ENCODE measurements around the gene FAT1.

FAT1 gene

DNA sequence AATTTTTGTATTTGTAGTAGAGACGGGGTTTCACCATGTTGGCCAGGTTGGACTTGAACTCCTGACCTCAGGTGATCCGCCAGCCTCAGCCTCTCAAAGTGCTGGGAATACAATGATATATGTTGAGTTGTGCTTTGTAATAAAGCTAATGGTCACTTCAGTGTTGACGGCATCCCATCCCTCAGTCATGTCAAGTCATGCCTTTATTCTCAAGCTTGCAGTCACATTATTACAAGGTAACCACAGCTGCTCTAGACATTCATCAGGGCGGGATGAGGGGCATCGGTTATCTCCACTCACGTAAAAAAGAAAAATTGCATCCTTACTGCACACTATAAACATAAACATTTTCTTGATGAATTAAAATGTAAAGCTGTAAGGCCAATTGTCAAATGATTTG is 12.8 kb upstream of the FAT1 start:
- Histone ChIP-seq H3K36me3 (ENCODE audit: control insufficient read depth in 5 of 5, insufficient read depth in 5 of 5, low read length in 5 of 5) (no peaks in the 10 kb centered on the region), H3K4me1 (ENCODE audit: control insufficient read depth in 5 of 5, insufficient read depth in 5 of 5, low read length in 5 of 5) (no peaks in the 10 kb centered on the region), H3K9me3 (ENCODE audit: control insufficient read depth in 5 of 5, low read length in 5 of 5) (no peaks in the 10 kb centered on the region), H3K9ac (ENCODE audit: low read length in 5 of 5) (no peak overlapping the region), H3K27ac (ENCODE audit: low read depth, low read length) (no peak overlapping the region), H3K4me3 (ENCODE audit: low read depth in 1 of 5, low read length in 5 of 5) (no peak overlapping the region), H3K27me3 (ENCODE audit: control insufficient read depth in 5 of 5, insufficient read depth in 4 of 5, low read length in 5 of 5) (no peaks in the 10 kb centered on the region)

DNA sequence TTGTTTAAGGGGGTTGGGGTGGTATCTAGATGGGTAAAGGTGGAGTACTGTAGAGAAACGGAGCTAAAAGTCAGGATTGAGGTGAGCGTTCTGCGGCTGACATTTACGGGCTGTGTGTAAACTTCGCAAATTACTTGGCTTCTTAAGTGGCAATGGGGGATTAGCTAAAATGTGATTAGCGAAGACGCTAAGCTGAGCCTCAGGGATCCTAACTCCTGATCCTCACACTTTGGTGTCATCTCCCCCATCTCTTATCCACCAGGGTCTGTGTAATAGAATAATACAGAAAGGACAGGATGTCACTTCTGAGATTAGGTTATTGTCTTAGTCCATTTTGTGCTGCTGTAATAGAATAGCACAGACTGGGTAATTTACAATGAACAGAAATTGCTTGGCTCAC is 10.6 kb upstream of the FAT1 start:
- no peaks in the 10 kb centered on the region for H3K9me3 ChIP-seq (ENCODE audit: control insufficient read depth in 5 of 5, low read length in 5 of 5)
- peaks cover 0 to 10% (median 0%) of the 10 kb centered on the region in 5 donors for H3K4me1 ChIP-seq (ENCODE audit: control insufficient read depth in 5 of 5, insufficient read depth in 5 of 5, low read length in 5 of 5)
- no peaks in the 10 kb centered on the region for H3K36me3 ChIP-seq (ENCODE audit: control insufficient read depth in 5 of 5, insufficient read depth in 5 of 5, low read length in 5 of 5)
- no peaks in the 10 kb centered on the region for H3K27me3 ChIP-seq (ENCODE audit: control insufficient read depth in 5 of 5, insufficient read depth in 4 of 5, low read length in 5 of 5)
- H3K4me3 ChIP-seq (ENCODE audit: low read depth in 1 of 5, low read length in 5 of 5), result no peak overlapping the region
- H3K27ac ChIP-seq (ENCODE audit: low read depth, low read length), result no peak overlapping the region
- no peak overlapping the region for H3K9ac ChIP-seq (ENCODE audit: low read length in 5 of 5)

DNA sequence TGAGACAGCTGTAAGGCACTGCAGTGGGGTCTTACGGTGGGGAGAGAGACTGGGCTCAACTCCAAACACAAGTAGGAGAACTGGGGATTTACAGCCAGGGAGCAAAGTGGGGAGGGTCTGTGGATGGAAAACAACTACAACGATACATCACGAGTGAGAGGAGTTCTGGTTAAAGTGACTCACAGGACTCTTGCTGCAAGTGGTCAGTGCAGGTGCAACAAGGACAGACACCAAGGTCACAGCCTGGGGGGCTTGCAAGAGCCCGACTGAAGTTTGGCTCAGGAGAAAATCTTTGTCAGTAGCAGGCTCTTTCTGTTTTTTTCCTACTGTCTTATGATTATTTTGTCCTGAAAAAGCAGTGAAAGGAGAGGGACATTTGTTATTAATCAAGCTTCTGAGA is 10.1 kb upstream of the FAT1 start:
- H3K9ac ChIP-seq (ENCODE audit: low read length in 5 of 5), result no peak overlapping the region
- no peaks in the 10 kb centered on the region for H3K27me3 ChIP-seq (ENCODE audit: control insufficient read depth in 5 of 5, insufficient read depth in 4 of 5, low read length in 5 of 5)
- no peaks in the 10 kb centered on the region for H3K9me3 ChIP-seq (ENCODE audit: control insufficient read depth in 5 of 5, low read length in 5 of 5)
- H3K27ac ChIP-seq (ENCODE audit: low read depth, low read length), result no peak overlapping the region
- H3K36me3 ChIP-seq (ENCODE audit: control insufficient read depth in 5 of 5, insufficient read depth in 5 of 5, low read length in 5 of 5), result no peaks in the 10 kb centered on the region
- no peak overlapping the region for H3K4me3 ChIP-seq (ENCODE audit: low read depth in 1 of 5, low read length in 5 of 5)
- H3K4me1 ChIP-seq (ENCODE audit: control insufficient read depth in 5 of 5, insufficient read depth in 5 of 5, low read length in 5 of 5), result peaks cover 0 to 10% (median 0%) of the 10 kb centered on the region in 5 donors

DNA sequence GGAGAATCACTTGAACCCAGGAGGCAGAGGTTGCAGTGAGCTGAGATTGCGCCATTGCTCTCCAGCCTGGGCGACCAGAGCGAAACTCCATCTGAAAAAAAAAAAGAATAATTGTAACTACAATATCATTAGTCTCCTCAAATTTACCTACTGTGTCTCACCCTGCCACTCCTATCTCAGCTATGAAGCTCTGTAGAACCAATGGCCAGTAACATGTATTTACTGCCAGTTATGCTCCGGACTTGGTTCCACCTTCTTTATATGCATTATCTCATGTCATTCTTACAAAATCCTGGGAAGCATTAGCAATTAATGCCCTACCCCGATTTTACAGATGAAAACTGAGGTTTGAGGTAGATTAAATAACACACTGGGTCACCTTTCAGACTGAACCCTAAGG is 7.0 kb upstream of the FAT1 start:
- Histone ChIP-seq H3K9ac (ENCODE audit: low read length in 5 of 5) (no peak overlapping the region), H3K4me3 (ENCODE audit: low read depth in 1 of 5, low read length in 5 of 5) (no peak overlapping the region), H3K4me1 (ENCODE audit: control insufficient read depth in 5 of 5, insufficient read depth in 5 of 5, low read length in 5 of 5) (peaks cover 0 to 37% (median 25%) of the 10 kb centered on the region in 5 donors), H3K36me3 (ENCODE audit: control insufficient read depth in 5 of 5, insufficient read depth in 5 of 5, low read length in 5 of 5) (no peaks in the 10 kb centered on the region), H3K27me3 (ENCODE audit: control insufficient read depth in 5 of 5, insufficient read depth in 4 of 5, low read length in 5 of 5) (peaks cover 0 to 12% (median 0%) of the 10 kb centered on the region in 5 donors), H3K9me3 (ENCODE audit: control insufficient read depth in 5 of 5, low read length in 5 of 5) (no peaks in the 10 kb centered on the region), H3K27ac (ENCODE audit: low read depth, low read length) (no peak overlapping the region)

DNA sequence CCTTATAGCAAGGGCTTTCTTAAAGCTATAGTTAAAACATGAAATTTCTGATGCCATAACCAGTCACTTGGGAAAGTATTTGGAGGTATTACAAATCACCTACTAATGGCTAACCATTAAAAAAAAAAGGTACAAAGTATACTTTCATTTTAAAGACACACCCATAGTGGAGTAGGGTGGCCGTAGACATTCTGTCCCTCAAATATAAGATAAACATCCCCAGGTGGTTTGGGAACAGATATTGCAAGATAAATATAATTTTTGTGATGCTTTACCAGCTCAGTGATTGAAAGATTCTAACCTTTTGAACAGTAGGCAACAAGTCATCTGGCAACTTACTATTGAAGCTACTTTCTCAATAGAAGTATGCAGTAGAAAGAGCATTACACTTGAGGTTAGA is 6.2 kb upstream of the FAT1 start:
- Histone ChIP-seq H3K27ac (ENCODE audit: low read depth, low read length) (no peak overlapping the region), H3K36me3 (ENCODE audit: control insufficient read depth in 5 of 5, insufficient read depth in 5 of 5, low read length in 5 of 5) (no peaks in the 10 kb centered on the region), H3K9me3 (ENCODE audit: control insufficient read depth in 5 of 5, low read length in 5 of 5) (no peaks in the 10 kb centered on the region), H3K9ac (ENCODE audit: low read length in 5 of 5) (no peak overlapping the region), H3K4me3 (ENCODE audit: low read depth in 1 of 5, low read length in 5 of 5) (no peak overlapping the region), H3K4me1 (ENCODE audit: control insufficient read depth in 5 of 5, insufficient read depth in 5 of 5, low read length in 5 of 5) (peaks cover 2 to 44% (median 33%) of the 10 kb centered on the region in 5 donors), H3K27me3 (ENCODE audit: control insufficient read depth in 5 of 5, insufficient read depth in 4 of 5, low read length in 5 of 5) (peaks cover 0 to 12% (median 0%) of the 10 kb centered on the region in 5 donors)

DNA sequence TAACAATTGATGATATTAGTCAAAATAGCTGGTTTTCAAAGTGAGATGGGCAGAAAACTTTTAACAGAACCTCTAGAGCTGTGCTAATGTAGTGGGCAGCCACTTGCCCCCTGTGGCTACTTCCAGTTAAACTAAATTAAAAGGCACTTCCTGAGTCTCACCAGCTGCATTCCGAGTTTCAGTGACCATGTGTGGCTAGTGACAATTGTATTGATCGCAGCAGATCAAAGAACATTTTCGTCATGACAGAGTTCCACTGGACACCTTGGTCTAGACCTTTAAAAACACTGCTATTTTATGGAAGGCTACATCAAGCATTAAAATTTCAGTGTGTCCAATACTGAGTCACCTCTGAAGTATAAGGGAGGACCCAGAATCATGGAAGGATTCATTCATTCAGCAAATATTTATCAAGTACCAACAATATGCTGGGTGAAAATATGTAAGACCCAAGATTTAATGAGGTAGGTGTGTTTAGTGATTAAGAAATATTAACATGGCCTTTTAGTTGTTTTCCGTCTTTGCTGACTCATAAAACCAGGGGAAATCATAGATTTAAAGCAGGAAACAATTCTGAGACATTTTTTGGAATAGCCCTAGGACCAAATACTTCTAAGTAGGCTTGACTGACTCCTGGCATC is 5.1 kb upstream of the FAT1 start:
- Histone ChIP-seq H3K36me3 (ENCODE audit: control insufficient read depth in 5 of 5, insufficient read depth in 5 of 5, low read length in 5 of 5) (no peaks in the 10 kb centered on the region), H3K9ac (ENCODE audit: low read length in 5 of 5) (no peak overlapping the region), H3K27me3 (ENCODE audit: control insufficient read depth in 5 of 5, insufficient read depth in 4 of 5, low read length in 5 of 5) (peaks cover 0 to 12% (median 0%) of the 10 kb centered on the region in 5 donors), H3K9me3 (ENCODE audit: control insufficient read depth in 5 of 5, low read length in 5 of 5) (no peaks in the 10 kb centered on the region), H3K4me1 (ENCODE audit: control insufficient read depth in 5 of 5, insufficient read depth in 5 of 5, low read length in 5 of 5) (peaks cover 2 to 47% (median 36%) of the 10 kb centered on the region in 5 donors), H3K4me3 (ENCODE audit: low read depth in 1 of 5, low read length in 5 of 5) (no peak overlapping the region), H3K27ac (ENCODE audit: low read depth, low read length) (peak overlapping the region; percentile 93)

DNA sequence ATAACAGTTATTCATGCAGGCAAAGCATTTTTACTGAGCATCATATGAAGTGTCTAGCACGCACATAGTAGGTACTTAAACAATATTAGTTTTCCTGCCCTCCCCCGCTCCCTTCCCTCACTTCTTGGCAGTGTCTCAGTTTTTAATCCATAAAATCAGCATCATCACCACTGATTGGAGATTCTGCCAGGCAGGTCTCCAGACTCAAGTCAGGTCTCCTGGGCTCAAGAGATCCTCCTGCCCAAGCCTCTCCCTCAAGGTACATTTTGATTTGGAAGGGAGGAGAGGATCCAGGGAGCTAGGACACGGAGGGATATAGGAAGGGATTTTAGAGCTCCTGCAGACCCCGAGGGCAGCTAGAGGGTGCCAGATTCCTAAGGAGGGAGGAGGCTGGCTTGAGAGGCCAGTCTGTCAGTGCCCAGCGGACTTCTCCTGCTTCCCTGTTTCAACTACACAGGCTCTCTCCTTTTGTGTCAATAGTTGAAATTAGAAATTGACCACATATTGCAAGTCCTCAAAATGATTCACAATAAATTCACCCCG is 4.4 kb upstream of the FAT1 start:
- Histone ChIP-seq H3K4me3 (ENCODE audit: low read depth in 1 of 5, low read length in 5 of 5) (peak overlapping the region in 4 of 5 donors; percentile 67 to 96 (median 84)), H3K9ac (ENCODE audit: low read length in 5 of 5) (peak overlapping the region in 1 of 5 donors; percentile 26), H3K27me3 (ENCODE audit: control insufficient read depth in 5 of 5, insufficient read depth in 4 of 5, low read length in 5 of 5) (peaks cover 0 to 12% (median 1%) of the 10 kb centered on the region in 5 donors), H3K36me3 (ENCODE audit: control insufficient read depth in 5 of 5, insufficient read depth in 5 of 5, low read length in 5 of 5) (no peaks in the 10 kb centered on the region), H3K4me1 (ENCODE audit: control insufficient read depth in 5 of 5, insufficient read depth in 5 of 5, low read length in 5 of 5) (peaks cover 2 to 48% (median 40%) of the 10 kb centered on the region in 5 donors), H3K27ac (ENCODE audit: low read depth, low read length) (peak overlapping the region; percentile 93), H3K9me3 (ENCODE audit: control insufficient read depth in 5 of 5, low read length in 5 of 5) (no peaks in the 10 kb centered on the region)

DNA sequence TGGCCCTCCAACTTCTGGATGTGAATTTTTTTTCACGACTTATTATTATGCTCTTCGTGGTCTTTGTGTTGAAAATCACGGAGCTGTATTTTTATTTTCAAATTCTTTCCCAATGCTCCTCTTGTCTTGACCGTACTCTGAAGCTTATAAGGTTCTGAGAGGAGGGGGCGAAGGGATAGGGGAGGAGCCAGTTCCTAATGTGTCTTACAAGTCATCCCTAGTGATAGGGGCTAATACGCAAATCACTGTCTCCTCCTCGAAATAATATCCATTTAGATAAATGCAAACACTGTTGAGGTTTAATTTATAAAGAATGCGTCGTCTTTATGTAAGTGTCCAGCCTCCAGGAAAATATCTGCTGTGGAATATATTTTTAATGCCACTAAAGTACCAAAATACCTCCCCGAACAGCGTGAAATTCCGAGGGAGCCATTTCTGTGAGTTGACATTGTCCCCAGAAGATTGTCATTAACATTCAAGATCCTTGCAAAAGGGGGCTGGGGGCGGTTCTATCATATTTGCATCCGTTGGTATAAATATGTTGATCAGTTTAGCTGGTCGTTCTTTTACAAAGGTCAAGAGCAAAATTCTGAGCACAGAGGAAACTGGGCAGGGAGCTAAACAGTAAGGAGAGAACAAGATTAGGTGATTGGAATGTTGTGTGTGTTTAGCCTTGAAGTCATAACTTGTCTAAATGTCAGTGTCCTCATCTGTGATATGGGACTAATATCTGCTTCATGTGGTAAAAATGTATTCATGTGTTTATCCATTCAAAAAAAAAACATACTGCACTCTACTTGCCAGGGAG is 3.7 kb upstream of the FAT1 start:
- Histone ChIP-seq H3K9ac (ENCODE audit: low read length in 5 of 5) (peak overlapping the region; percentile 53 to 81 (median 68)), H3K27ac (ENCODE audit: low read depth, low read length) (peak overlapping the region; percentile 93), H3K4me1 (ENCODE audit: control insufficient read depth in 5 of 5, insufficient read depth in 5 of 5, low read length in 5 of 5) (peaks cover 2 to 53% (median 47%) of the 10 kb centered on the region in 5 donors), H3K36me3 (ENCODE audit: control insufficient read depth in 5 of 5, insufficient read depth in 5 of 5, low read length in 5 of 5) (no peaks in the 10 kb centered on the region), H3K27me3 (ENCODE audit: control insufficient read depth in 5 of 5, insufficient read depth in 4 of 5, low read length in 5 of 5) (peaks cover 0 to 12% (median 3%) of the 10 kb centered on the region in 5 donors), H3K9me3 (ENCODE audit: control insufficient read depth in 5 of 5, low read length in 5 of 5) (no peaks in the 10 kb centered on the region), H3K4me3 (ENCODE audit: low read depth in 1 of 5, low read length in 5 of 5) (peak overlapping the region; percentile 67 to 96 (median 80))

DNA sequence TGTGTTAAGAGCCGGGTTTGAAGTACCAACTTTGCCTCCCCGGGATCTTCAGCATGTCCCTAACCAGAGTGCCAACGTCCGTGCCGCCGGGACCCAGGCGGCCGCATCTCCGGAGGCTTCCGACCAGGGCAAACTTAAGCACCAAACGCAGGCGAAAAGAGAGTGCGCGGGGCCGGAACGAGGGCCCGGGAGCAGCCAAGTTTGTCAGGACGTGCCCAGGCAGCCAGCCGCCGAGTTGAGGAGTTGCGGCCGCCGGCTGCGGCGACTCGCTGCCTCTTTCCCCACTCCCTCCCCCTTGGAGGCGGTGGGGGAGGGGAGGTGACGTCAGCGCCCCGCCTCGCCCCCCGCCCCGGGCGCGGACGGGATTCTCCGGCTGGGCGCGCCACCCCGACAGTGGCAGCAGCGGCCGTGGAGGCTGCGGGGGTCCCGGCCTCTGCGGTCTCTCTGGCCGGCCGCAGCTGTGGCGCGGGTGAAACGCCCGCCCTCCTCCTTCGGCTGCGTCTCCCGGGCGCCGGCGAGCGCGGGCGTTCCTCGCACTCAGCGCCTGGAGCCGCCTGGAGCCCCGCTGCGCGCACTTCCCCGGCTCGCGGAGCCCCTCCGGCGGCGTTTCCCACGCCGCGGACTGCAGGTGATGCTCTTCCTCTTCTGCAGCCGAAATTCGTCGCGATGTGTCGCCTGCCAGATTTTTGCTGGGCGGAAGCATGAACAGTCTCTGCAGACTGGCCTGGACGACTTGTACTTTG is 2.9 kb upstream of the FAT1 start:
- Histone ChIP-seq H3K9ac (ENCODE audit: low read length in 5 of 5) (peak overlapping the region; percentile 64 to 81 (median 68)), H3K27ac (ENCODE audit: low read depth, low read length) (peak overlapping the region; percentile 93), H3K4me1 (ENCODE audit: control insufficient read depth in 5 of 5, insufficient read depth in 5 of 5, low read length in 5 of 5) (peaks cover 2 to 56% (median 50%) of the 10 kb centered on the region in 5 donors), H3K27me3 (ENCODE audit: control insufficient read depth in 5 of 5, insufficient read depth in 4 of 5, low read length in 5 of 5) (peaks cover 0 to 12% (median 3%) of the 10 kb centered on the region in 5 donors), H3K4me3 (ENCODE audit: low read depth in 1 of 5, low read length in 5 of 5) (peak overlapping the region; percentile 76 to 96 (median 88)), H3K36me3 (ENCODE audit: control insufficient read depth in 5 of 5, insufficient read depth in 5 of 5, low read length in 5 of 5) (no peaks in the 10 kb centered on the region), H3K9me3 (ENCODE audit: control insufficient read depth in 5 of 5, low read length in 5 of 5) (no peaks in the 10 kb centered on the region)
